Activated naive CD8-positive, alpha-beta T cell treated with anti-CD3 and anti-CD28 coated beads, Interleukin-2, amount 50 U/mL, for 16 hours (primary cell): ENCODE results near the gene PYHIN1.

Source experiments
- DNase-seq: peaks from one replicate; pipeline ENCODE4 v3.0.0-alpha.2; 2020; ENCODE audit warnings: low read depth, low spot score

Gene PYHIN1

GRCh38 chr1:158931055-158931737 is at the start of gene PYHIN1:
Gene PYHIN1, plus strand, starts transcription at chr1:158931552. Its CDS starts 5,359 bp downstream, at chr1:158936911.
- DNase-seq: no peak

DNA sequence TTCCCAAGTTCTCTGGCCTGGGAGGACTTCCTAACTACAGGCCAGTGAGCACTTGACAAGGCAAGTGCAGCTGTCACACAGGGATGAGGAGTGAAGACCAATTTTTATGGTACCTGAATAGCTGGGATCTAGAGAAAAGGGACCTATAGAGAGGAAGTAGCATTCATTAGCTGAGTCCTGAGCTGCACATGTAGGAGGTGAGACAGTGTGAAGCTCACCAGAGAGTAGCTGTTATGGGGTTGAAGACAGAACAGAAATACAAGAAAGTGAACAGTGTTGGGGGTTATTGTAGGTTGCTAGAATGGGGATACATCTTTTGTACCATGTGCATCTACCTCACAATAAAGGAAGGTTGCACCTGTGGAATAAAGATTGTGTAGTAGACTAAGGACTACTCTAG is 37.7 kb upstream of the PYHIN1 start:
- no peak for DNase-seq

GRCh38 chr1:158898722-158899121 is 32.6 kb upstream of the PYHIN1 start:
- no peak for DNase-seq

- no peak for DNase-seq
Measured at GRCh38 chr1:158901623-158902022, 29.7 kb upstream of the PYHIN1 start.

DNA sequence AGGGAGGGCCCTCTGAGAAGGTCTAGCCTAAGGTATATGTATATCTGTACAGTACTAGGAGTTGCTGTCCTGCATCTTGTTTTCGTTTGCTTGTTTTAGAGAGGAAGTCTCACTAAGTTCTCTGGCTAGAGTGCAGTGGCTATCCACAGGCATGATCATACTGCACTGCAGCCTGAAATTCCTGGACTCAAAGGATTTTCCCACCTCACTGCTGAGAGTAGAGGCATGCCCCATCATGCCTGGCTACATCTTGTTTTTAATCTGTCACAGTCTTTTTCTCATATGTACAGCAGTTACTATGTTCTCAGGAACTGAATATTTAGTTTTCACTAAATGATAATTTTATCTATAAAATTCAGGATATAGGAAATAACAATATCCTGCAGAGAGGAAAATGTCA is 15.3 kb upstream of the PYHIN1 start:
- no peak for DNase-seq

GRCh38 chr1:158924677-158925076 is 6.7 kb upstream of the PYHIN1 start:
- DNase-seq: no peak

GRCh38 chr1:158930504-158930903 is 848 bp upstream of the PYHIN1 start:
- DNase-seq: no peak

DNA sequence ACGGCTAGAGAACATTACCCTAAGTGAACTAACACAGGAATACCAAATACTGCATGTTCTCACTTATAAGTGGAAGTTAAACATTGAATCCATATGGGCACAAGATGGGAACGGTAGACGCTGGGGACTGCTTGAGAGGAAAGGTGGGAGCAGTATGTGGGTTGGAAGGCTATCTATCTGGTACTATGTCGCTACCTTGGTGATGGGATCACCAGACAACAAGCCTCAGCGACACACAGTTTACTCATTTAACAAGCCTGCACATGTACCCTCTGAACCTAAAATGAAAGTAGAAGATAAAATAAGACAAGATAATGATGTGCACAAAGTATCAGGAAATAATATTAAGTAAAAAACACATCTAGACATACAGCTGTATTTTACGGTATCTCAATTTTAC is 819 bp downstream of the PYHIN1 start:
- no peak for DNase-seq

DNA sequence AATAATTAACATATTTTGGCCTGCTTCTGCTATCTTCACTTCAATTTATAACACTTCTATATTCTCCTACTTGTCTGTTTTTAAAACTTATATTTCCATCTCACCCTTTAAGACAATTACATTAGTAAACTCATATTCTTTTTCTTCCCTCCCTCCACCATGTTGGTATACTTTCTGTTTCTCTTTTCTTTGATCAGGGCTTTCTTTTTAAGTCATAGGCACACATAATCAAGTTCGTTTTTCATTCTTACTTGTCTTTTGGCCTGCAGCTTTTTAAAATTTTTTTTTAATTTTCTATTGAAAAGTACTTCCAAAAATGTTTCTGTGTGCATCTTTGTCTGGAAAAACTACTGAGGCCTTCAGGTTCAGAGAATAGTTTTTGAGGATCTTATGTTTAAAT is 2.3 kb downstream of the PYHIN1 start:
- DNase-seq: no peak

GRCh38 chr1:158939180-158939579 is 7.8 kb downstream of the PYHIN1 start:
- DNase-seq: no peak

- DNase-seq: no peak
Measured at GRCh38 chr1:158941317-158941716, 10.0 kb downstream of the PYHIN1 start.

DNA sequence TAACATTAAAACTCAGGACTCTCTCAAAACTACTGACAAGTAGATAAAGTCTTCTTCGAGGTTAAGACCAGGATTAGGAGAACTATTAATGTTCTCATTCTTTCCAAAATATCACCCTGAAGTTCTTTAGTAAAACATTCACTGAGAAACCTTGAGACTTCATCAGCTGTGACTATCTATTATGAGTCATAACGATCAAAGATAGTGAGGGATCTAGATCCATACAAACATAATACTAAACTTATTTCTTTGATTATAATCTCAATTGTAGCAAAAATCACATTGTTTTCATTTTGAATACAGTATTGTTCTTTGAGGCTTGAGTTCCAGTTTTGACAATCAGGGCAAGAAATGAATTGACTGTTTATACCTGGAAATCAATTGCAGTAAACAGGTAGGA is 11.1 kb downstream of the PYHIN1 start:
- no peak for DNase-seq

GRCh38 chr1:158943059-158943458 is 11.7 kb downstream of the PYHIN1 start:
- no peak for DNase-seq

- no peak for DNase-seq
Measured at GRCh38 chr1:158945061-158945460, 13.7 kb downstream of the PYHIN1 start.

DNA sequence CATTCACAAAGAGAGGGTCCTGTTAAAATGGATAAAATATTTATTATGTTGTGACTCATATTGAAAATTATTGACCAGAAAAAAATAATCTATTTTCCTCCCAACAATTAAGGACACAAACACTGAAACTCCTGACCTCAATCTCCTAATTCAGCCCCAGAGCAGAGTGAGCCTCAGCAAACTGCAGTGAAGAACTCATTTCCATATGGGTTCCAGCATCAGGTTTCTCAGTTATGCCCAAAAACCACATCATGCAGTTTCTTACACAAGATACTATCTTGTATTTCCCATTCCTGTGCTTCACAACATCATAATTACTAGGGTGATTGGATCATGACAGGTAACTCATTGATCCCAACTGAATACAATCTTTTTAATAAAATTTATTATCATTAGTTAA is 15.4 kb downstream of the PYHIN1 start:
- no peak for DNase-seq

DNA sequence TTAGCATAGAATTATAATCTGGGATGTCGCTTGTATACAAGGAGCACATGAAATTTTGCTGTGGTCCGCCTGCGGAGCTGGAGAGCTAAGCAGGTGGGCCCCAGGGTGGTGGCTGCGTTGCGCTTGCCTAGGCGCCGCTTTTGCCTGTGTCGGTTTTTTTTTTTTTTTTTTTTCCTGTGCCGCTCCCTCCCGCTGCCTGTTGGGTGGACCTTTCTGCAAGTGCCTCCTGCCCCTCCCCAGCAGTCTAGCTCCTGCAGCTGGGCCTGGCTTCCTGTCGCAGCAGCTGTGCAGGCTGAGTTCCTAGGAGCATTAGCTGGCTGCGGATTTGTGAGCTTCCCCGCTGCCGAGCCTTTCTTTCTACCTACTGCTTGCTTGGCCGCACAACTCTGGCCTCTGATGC is 20.6 kb downstream of the PYHIN1 start:
- no peak for DNase-seq

DNA sequence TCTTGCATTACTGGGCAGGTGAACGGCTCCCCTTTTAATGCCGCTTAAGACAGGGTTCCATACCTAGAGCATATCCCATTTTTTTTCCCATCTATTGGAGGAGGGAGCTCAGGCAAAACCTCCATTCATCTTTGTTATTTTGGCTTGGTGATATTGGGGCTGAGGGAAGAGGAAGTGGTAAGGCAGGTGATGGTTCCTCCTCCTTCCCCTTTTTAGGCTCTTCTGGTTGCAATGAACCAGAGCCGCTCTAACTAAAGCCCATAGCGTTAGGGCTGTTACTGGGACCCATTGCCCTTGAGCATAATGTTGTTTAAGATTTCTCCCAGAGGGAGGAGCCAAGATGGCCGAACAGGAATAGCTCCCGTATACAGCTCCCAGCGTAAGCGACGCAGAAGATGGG is 21.1 kb downstream of the PYHIN1 start:
- DNase-seq: no peak

DNA sequence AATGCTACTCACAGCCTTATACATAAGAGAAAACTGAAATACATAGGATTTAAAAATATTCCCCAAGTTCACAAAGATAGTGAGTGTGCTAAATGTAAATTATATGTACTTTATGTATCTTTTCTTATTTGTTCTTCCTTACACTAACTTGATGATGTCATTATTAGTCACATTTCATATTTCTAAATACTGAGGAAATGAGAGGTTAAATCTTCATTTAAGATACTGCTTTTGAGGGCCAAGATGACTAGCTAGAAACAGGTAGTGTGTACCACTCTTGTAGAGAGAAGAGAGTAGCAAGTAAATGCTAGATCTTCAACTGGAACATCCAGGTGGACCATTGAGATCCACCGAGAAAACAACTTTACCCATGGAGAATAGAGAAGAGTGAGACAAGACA is 29.8 kb downstream of the PYHIN1 start:
- DNase-seq: no peak

GRCh38 chr1:158962983-158963382 is 31.6 kb downstream of the PYHIN1 start:
- no peak for DNase-seq

DNA sequence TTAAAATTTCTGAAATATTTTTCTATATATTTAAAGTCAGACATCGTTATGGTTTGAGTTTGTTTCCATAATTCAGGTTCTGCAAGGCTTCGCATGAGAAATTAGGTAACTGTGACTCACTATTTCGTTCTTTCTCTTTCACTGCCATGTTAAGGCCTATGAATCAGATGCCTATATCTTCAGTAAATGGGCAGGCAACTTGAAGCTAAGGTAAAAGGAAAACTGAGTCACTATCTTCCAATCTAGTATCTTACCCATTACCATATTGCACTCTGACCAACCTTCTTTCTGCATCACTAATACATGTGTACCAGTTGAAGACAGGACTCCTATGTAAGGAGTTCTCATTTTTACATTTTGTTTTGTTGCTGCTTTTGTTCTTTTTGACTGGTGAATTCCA is 37.8 kb downstream of the PYHIN1 start:
- DNase-seq: no peak

DNA sequence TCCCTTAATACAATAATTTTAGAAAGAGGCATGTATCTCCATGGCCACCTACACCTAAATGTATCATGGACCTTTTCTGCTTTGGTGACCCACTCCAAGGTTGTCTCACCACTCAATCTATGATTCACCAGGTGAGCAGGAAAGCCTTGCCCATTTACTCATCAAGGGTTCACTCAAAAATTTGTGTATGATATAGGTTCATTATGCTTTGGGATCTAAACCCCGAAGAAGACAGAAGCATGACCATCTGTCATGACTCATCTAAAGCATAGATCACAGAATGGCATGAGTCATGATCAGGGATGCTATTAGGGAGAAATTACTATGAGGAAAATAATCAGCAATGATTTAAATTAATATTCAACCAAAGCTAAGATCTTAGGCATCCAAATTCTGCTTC is 38.5 kb downstream of the PYHIN1 start:
- no peak for DNase-seq

- no peak for DNase-seq
Measured at GRCh38 chr1:158972841-158973240, 41.5 kb downstream of the PYHIN1 start.

GRCh38 chr1:158976219-158976618 is 44.9 kb downstream of the PYHIN1 start:
- no peak for DNase-seq

- no peak for DNase-seq
Measured at GRCh38 chr1:158978730-158979129, 47.4 kb downstream of the PYHIN1 start.
